ENCODE measurements around the gene EML6.

The EML6 gene

GRCh38 chr2:54956111-54956627 lies 232.7 kb downstream of the EML6 start:
- H3K9me3 ChIP-seq (ENCODE audit: control insufficient read depth, low read depth, low read length) = no peaks in the 10 kb centered on the region
- H3K27me3 ChIP-seq (ENCODE audit: control insufficient read depth, insufficient read depth, low read length) = no peaks in the 10 kb centered on the region
- H3K4me1 ChIP-seq (ENCODE audit: control insufficient read depth, low read depth, low read length) = peaks cover 7% of the 10 kb centered on the region
- no peaks in the 10 kb centered on the region for H3K36me3 ChIP-seq (ENCODE audit: control insufficient read depth, low read depth, low read length)
- no peak overlapping the region for H3K4me3 ChIP-seq (ENCODE audit: low read length)
- no peak overlapping the region for H3K27ac ChIP-seq (ENCODE audit: low read length)
- H3K9ac ChIP-seq (ENCODE audit: low read length) = no peak overlapping the region

GRCh38 chr2:54957321-54957999 lies 234.0 kb downstream of the EML6 start:
- H3K9me3 ChIP-seq (ENCODE audit: control insufficient read depth, low read depth, low read length) = no peaks in the 10 kb centered on the region
- no peak overlapping the region for H3K9ac ChIP-seq (ENCODE audit: low read length)
- no peaks in the 10 kb centered on the region for H3K27me3 ChIP-seq (ENCODE audit: control insufficient read depth, insufficient read depth, low read length)
- no peak overlapping the region for H3K4me3 ChIP-seq (ENCODE audit: low read length)
- no peaks in the 10 kb centered on the region for H3K36me3 ChIP-seq (ENCODE audit: control insufficient read depth, low read depth, low read length)
- H3K27ac ChIP-seq (ENCODE audit: low read length) = no peak overlapping the region
- peaks cover 7% of the 10 kb centered on the region for H3K4me1 ChIP-seq (ENCODE audit: control insufficient read depth, low read depth, low read length)

- Histone ChIP-seq H3K27ac (ENCODE audit: low read length) (no peak overlapping the region), H3K9me3 (ENCODE audit: control insufficient read depth, low read depth, low read length) (no peaks in the 10 kb centered on the region), H3K4me3 (ENCODE audit: low read length) (no peak overlapping the region), H3K27me3 (ENCODE audit: control insufficient read depth, insufficient read depth, low read length) (no peaks in the 10 kb centered on the region), H3K9ac (ENCODE audit: low read length) (no peak overlapping the region), H3K4me1 (ENCODE audit: control insufficient read depth, low read depth, low read length) (peaks cover 7% of the 10 kb centered on the region), H3K36me3 (ENCODE audit: control insufficient read depth, low read depth, low read length) (no peaks in the 10 kb centered on the region)
These were observed 235.4 kb downstream of the EML6 start for GRCh38 chr2:54958717-54959371.

- Histone ChIP-seq H3K27ac (ENCODE audit: low read length) (no peak overlapping the region), H3K4me3 (ENCODE audit: low read length) (no peak overlapping the region), H3K36me3 (ENCODE audit: control insufficient read depth, low read depth, low read length) (no peaks in the 10 kb centered on the region), H3K9ac (ENCODE audit: low read length) (no peak overlapping the region), H3K9me3 (ENCODE audit: control insufficient read depth, low read depth, low read length) (no peaks in the 10 kb centered on the region), H3K27me3 (ENCODE audit: control insufficient read depth, insufficient read depth, low read length) (no peaks in the 10 kb centered on the region), H3K4me1 (ENCODE audit: control insufficient read depth, low read depth, low read length) (peaks cover 7% of the 10 kb centered on the region)
These were observed 236.7 kb downstream of the EML6 start for GRCh38 chr2:54960164-54960563.

- H3K36me3 ChIP-seq (ENCODE audit: control insufficient read depth, low read depth, low read length) = no peaks in the 10 kb centered on the region
- H3K27me3 ChIP-seq (ENCODE audit: control insufficient read depth, insufficient read depth, low read length) = no peaks in the 10 kb centered on the region
- no peak overlapping the region for H3K27ac ChIP-seq (ENCODE audit: low read length)
- H3K9me3 ChIP-seq (ENCODE audit: control insufficient read depth, low read depth, low read length) = no peaks in the 10 kb centered on the region
- no peak overlapping the region for H3K9ac ChIP-seq (ENCODE audit: low read length)
- H3K4me1 ChIP-seq (ENCODE audit: control insufficient read depth, low read depth, low read length) = no peaks in the 10 kb centered on the region
- no peak overlapping the region for H3K4me3 ChIP-seq (ENCODE audit: low read length)
These were observed 239.0 kb downstream of the EML6 start for GRCh38 chr2:54962511-54962910.

GRCh38 chr2:54962935-54963440 lies 239.5 kb downstream of the EML6 start:
- Histone ChIP-seq H3K27me3 (ENCODE audit: control insufficient read depth, insufficient read depth, low read length) (no peaks in the 10 kb centered on the region), H3K27ac (ENCODE audit: low read length) (no peak overlapping the region), H3K9ac (ENCODE audit: low read length) (no peak overlapping the region), H3K36me3 (ENCODE audit: control insufficient read depth, low read depth, low read length) (no peaks in the 10 kb centered on the region), H3K4me3 (ENCODE audit: low read length) (no peak overlapping the region), H3K4me1 (ENCODE audit: control insufficient read depth, low read depth, low read length) (no peaks in the 10 kb centered on the region), H3K9me3 (ENCODE audit: control insufficient read depth, low read depth, low read length) (no peaks in the 10 kb centered on the region)

- H3K27ac ChIP-seq (ENCODE audit: low read length) = no peak overlapping the region
- no peaks in the 10 kb centered on the region for H3K36me3 ChIP-seq (ENCODE audit: control insufficient read depth, low read depth, low read length)
These were observed 240.0 kb downstream of the EML6 start for GRCh38 chr2:54963476-54963875.

GRCh38 chr2:54964271-54964670 lies 240.8 kb downstream of the EML6 start:
- no peak overlapping the region for H3K9ac ChIP-seq (ENCODE audit: low read length)

More at GRCh38 chr2:54963476-54963875, 240.0 kb downstream of the EML6 start:
- no peak overlapping the region for H3K9ac ChIP-seq (ENCODE audit: low read length)
- no peak overlapping the region for H3K4me3 ChIP-seq (ENCODE audit: low read length)
- no peaks in the 10 kb centered on the region for H3K9me3 ChIP-seq (ENCODE audit: control insufficient read depth, low read depth, low read length)
- H3K27me3 ChIP-seq (ENCODE audit: control insufficient read depth, insufficient read depth, low read length) = no peaks in the 10 kb centered on the region
- H3K4me1 ChIP-seq (ENCODE audit: control insufficient read depth, low read depth, low read length) = no peaks in the 10 kb centered on the region

GRCh38 chr2:54964816-54965215 lies 241.4 kb downstream of the EML6 start:
- H3K9ac ChIP-seq (ENCODE audit: low read length) = no peak overlapping the region
- no peaks in the 10 kb centered on the region for H3K36me3 ChIP-seq (ENCODE audit: control insufficient read depth, low read depth, low read length)
- H3K4me1 ChIP-seq (ENCODE audit: control insufficient read depth, low read depth, low read length) = no peaks in the 10 kb centered on the region
- no peak overlapping the region for H3K27ac ChIP-seq (ENCODE audit: low read length)
- no peaks in the 10 kb centered on the region for H3K9me3 ChIP-seq (ENCODE audit: control insufficient read depth, low read depth, low read length)
- no peak overlapping the region for H3K4me3 ChIP-seq (ENCODE audit: low read length)
- H3K27me3 ChIP-seq (ENCODE audit: control insufficient read depth, insufficient read depth, low read length) = no peaks in the 10 kb centered on the region

More at GRCh38 chr2:54964271-54964670, 240.8 kb downstream of the EML6 start:
- Histone ChIP-seq H3K36me3 (ENCODE audit: control insufficient read depth, low read depth, low read length) (no peaks in the 10 kb centered on the region), H3K4me3 (ENCODE audit: low read length) (no peak overlapping the region), H3K27me3 (ENCODE audit: control insufficient read depth, insufficient read depth, low read length) (no peaks in the 10 kb centered on the region), H3K9me3 (ENCODE audit: control insufficient read depth, low read depth, low read length) (no peaks in the 10 kb centered on the region), H3K4me1 (ENCODE audit: control insufficient read depth, low read depth, low read length) (no peaks in the 10 kb centered on the region), H3K27ac (ENCODE audit: low read length) (no peak overlapping the region)

GRCh38 chr2:54965425-54965824 lies 242.0 kb downstream of the EML6 start:
- H3K9ac ChIP-seq (ENCODE audit: low read length) = no peak overlapping the region
- no peaks in the 10 kb centered on the region for H3K27me3 ChIP-seq (ENCODE audit: control insufficient read depth, insufficient read depth, low read length)
- no peaks in the 10 kb centered on the region for H3K9me3 ChIP-seq (ENCODE audit: control insufficient read depth, low read depth, low read length)
- H3K4me1 ChIP-seq (ENCODE audit: control insufficient read depth, low read depth, low read length) = no peaks in the 10 kb centered on the region
- H3K4me3 ChIP-seq (ENCODE audit: low read length) = no peak overlapping the region
- H3K36me3 ChIP-seq (ENCODE audit: control insufficient read depth, low read depth, low read length) = peaks cover 5% of the 10 kb centered on the region
- H3K27ac ChIP-seq (ENCODE audit: low read length) = no peak overlapping the region

- H3K27ac ChIP-seq (ENCODE audit: low read length) = no peak overlapping the region
- H3K27me3 ChIP-seq (ENCODE audit: control insufficient read depth, insufficient read depth, low read length) = no peaks in the 10 kb centered on the region
- peaks cover 10% of the 10 kb centered on the region for H3K36me3 ChIP-seq (ENCODE audit: control insufficient read depth, low read depth, low read length)
- H3K9me3 ChIP-seq (ENCODE audit: control insufficient read depth, low read depth, low read length) = no peaks in the 10 kb centered on the region
- H3K4me1 ChIP-seq (ENCODE audit: control insufficient read depth, low read depth, low read length) = no peaks in the 10 kb centered on the region
- H3K4me3 ChIP-seq (ENCODE audit: low read length) = no peak overlapping the region
- no peak overlapping the region for H3K9ac ChIP-seq (ENCODE audit: low read length)
These were observed 242.8 kb downstream of the EML6 start for GRCh38 chr2:54966165-54966832.

All from iPS-18a (cell line).